SW480 (cell line): Measurements from ENCODE around the gene RAB11FIP4.

Experiments
- DNase-seq: peaks from one replicate; pipeline ENCODE4 v3.0.0-alpha.2; 2016; ENCODE audit warnings: low spot score

The RAB11FIP4 gene

DNA sequence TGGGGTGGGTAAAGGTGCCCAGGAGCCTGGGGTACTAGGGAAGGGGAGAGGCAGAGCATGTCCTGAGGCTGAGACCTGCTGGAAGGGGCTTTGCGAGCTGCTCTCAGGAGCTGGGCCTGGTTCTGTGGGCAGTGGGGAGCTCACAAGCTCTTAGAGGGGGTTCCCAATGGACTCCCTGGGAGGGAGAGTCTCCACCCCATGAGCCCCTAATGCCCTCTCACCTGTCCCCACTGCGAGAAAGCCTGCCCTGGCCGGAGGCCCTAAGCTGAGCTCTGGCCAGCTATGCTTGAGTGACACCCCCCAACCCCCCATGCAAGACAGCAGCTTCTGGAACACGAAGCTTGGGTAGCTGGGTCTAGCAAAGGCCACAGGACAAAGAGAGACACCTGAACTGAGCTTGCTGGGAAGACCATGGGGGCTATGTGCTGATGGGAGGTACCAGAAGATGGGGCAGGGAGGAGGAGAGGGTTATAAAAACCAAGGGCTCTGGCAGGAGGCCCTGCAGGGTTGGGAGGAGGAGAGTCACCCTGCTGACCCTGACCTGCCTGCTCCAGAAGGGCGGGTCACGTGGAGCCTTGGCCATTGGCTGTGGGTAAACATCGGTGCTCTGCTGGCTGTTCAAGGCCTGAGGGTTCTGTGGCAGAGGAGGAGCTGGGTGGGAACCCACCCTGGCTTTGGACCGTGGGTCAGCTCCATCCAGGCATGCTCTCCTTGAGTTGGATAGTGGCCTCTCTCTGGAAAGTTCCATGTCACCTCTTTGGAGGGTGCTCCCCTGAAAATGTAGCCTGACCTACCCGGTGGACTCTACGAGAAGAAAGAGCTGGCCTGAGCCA lies 106.7 kb downstream of the RAB11FIP4 start:
- DNase-seq, result no peak

GRCh38 chr17:31499771-31500554 lies 108.5 kb downstream of the RAB11FIP4 start:
- peak; percentile 93 for DNase-seq

DNA sequence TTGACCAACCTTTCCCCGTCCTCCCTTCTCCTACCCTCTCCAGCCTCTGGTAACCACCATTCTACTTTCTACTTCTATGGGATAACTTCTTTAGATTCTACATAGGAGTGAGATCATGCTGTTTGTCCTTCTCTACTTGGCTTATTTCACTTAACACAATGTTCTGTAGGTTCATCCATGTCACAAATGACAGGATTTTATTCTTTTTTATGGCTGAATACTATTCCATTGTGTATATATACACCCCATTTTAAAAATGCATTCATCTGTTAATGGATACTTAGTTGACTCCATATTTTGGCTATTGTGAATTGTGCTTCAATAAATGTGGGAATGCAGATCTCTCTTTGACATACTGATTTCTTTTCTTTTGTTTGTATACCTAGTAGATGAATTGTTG lies 115.0 kb downstream of the RAB11FIP4 start:
- no peak for DNase-seq

DNA sequence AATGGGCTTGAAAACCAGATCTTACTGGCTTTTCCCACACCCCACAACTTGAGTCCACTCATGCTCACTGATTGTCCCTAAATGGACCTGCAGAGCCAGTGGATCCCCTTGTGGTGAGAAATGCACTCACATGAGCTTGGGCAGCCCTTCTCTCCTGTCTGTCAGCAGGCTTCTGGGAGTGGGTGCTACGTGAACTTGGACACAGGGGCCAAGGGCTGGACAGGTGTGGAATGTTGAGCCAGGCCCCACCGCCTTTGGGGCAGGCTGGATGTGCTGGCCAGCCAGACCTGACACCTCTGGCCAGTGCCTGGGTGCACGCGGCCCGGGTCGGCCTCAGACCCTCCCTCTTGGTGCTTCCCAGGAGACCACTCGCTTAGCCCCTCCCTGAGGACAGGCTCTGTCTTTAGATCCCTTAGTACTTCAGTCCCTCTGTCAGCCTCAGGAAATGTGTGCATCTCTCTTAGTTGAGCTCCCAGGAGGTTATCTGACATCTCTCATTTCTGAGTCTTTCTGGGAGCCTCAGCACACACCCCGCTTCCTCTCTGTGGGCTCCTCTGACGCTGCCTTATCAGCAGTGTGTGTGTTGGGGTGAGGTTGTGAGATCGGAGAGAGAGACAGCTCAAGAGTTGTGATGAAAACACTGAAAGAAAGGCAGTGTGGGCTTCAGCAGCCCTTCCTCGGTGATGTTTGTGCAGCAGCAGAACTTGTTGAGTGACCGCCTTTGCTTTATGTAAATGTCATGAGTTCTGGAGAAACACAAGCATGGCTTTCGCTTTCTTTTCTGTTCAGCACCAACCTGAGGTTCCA lies 117.0 kb downstream of the RAB11FIP4 start:
- peak; percentile 10 for DNase-seq

DNA sequence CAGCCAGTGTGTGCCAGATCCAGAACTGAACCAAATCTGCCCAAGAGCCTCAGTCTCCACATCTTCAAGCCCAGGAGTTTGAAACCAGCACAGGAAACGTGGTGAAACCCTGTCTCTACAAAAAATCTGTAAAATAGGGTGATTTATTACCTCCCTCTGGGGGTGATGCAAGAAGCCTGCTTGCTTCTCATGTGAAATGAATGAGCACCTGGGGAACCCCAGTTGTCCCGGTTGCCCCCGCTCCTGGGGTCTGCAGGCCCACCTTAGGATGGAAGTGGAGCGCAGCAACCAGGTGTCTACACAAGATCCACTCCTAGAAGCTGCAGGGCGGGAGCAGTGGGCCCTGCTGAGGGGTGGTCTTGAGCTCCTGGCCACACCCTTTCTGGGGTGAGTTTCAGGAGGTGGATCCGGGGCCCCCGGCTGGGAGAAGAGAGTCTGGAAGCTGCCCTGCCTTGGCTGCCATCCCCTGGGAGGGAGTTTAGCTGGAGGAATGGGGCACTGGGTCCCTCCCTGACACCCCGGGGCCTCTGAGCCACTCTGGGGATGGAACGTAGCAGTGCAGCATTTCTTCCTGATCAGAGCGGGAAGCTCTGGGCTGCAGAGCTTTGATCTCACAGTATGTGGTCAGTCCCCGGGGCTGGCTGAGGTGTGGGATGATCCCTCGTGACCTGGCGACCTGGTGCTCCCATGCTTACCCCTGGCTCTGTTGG lies 117.8 kb downstream of the RAB11FIP4 start:
- DNase-seq, result peak; percentile 47

DNA sequence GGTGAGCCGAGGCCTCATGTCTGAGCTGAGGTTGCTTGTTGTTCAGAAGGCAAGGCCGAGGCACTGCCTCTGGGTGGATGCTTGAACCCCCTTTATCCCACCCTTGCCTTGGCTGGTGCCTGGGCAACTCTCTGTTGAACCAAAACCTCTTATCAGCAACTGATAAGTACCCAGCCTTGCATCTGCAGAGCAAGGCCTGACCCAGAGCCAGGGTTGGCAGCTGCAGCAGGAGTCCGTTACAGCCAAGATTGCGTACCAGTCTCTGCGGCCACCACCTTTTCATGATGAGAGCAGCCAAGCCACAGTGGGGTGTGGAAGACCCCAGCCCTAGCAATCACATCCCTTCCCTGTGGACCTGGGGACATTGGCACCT lies 118.3 kb downstream of the RAB11FIP4 start:
- DNase-seq, result no peak

GRCh38 chr17:31510308-31511194 lies 119.1 kb downstream of the RAB11FIP4 start:
- DNase-seq, result no peak

- no peak for DNase-seq
Observed at GRCh38 chr17:31511195-31511578, 119.7 kb downstream of the RAB11FIP4 start.

- DNase-seq, result no peak
Observed at GRCh38 chr17:31511580-31511979, 120.1 kb downstream of the RAB11FIP4 start.

DNA sequence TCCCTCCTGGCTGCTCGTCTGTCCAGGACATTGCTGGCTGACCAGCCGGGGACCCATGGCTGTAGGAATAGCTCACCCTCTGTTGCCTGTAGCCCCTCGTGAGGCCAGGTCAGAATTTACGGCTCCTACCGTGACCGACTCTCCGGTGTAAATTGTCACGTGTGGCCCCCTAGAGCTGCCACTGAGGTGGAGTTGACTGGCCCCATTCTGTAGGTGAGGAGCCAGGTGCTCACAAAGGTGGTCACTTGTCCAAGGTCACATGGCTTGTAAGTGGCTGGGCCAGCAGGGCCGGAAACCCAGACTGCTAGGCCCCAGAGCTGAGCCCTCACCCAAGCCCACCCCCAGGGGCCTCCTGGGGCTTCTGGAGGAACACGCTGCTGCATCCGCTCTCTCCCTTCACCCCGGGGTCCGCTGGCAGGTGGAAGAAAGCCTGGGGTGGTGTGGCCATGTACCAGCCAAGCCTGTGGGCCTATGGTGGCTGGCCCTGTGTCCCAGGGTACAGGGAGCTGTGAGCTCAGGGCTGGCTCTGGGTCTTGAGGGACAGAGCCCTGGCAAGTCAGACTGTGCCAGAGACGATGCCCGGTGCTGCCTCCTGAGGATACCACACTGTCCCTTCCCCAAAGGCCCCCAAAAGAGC lies 120.7 kb downstream of the RAB11FIP4 start:
- no peak for DNase-seq

DNA sequence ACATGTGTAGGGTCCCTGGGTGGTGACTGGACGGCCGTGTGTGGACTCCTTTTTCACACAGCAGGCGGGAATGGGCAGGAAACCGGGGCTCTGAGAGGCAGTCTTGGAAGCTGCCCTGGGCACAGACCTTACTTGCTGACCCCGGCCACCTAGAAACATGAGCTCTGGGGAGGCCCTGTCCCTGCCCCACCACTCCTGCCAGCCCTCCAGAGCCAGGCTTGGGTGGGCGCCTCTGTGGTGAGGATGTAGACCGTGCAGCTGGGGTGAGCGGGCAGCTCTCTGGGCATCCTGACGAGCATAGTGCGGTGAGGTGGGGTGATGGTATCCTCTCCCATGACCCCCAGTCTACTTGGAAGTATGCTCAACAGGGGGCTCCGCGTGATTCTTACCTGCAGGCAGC lies 121.3 kb downstream of the RAB11FIP4 start:
- no peak for DNase-seq

GRCh38 chr17:31513731-31514427 lies 122.4 kb downstream of the RAB11FIP4 start:
- DNase-seq, result no peak

- no peak for DNase-seq
Observed at GRCh38 chr17:31515267-31515666, 123.8 kb downstream of the RAB11FIP4 start.

DNA sequence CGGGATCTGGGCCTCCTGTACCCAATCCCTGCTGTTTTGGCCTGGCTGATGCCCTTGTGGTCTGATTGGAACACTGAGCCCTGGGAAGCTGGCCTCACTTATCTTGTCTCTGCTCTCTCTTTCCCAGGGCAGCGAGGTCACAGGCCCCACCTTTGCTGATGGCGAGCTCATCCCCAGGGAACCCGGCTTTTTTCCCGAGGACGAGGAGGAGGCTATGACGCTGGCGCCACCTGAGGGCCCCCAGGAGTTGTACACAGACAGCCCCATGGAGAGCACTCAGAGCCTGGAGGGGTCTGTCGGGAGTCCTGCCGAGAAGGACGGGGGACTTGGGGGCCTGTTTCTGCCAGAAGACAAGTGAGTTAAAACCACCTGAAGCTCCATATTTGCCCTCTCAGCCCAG lies 126.0 kb downstream of the RAB11FIP4 start:
- no peak for DNase-seq

DNA sequence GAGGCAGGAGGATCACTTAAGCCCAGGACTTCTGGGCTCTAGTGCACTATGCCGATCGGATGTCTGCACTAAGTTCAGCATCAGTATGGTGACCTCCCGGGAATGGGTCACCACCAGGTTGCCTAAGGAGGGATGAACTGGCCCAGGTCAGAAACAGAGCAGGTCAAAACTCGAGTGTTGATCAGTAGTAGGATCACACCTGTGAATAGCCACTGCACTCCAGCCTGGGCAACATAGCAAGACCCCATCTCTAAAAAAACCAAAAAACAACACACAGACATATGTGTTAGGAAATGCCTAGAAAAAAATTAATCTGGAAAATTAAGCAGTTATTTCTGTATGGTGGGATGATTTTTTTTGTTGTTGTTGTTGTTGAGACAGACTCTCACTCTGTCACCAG lies 127.0 kb downstream of the RAB11FIP4 start:
- DNase-seq, result no peak

GRCh38 chr17:31521632-31522283 lies 130.3 kb downstream of the RAB11FIP4 start:
- no peak for DNase-seq

DNA sequence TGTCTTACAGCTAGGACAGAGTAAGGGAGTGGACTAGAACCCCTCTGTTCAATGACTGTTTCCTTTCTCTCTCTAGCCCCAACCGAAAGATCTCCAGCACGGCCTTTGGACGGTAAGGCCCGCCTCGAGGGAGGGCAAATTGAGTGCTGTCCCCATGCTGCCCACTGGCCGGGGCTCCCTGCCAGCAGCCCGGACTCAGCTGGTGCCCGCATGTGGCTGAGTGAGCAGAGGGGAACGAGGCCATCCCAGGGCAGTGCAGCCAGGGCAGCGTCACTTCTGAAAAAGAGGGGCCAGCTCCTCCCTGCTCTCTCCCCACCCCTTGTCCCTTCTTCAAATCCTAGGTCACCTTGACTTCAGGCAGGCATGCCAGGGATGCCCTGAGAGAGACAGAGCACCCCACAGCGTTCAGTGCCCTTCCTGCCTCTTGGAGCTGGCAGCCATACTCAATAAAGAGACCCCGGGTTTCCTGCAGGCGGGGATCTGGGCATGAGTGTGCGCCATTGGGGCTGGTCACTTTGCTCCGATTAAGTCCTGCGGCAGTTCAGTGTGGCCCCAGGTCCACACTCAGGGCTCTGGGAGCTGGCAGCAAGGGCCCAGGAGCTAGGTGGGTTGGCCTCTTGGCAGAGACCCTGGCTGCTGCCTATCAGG lies 130.9 kb downstream of the RAB11FIP4 start:
- DNase-seq, result no peak

GRCh38 chr17:31522987-31523495 lies 131.6 kb downstream of the RAB11FIP4 start:
- no peak for DNase-seq
